CD4-positive, alpha-beta memory T cell (primary cell): Measurements from ENCODE around the gene CELSR2. TPM values are rescaled to one million over a fixed set of nuclear protein-coding genes. Genes with fewer than 3 reads are reported as not detected.
"Not testable (repeated sequence)": the region's sequence is repeated elsewhere in the genome, so short reads cannot be mapped to it uniquely, and the experiment has no call there.

Experiments
- CTCF ChIA-PET: fragments of 350-600 bp; sonication (Branson Sonifier 250); formaldehyde crosslinking; loops from one replicate; lab custom pipeline; 2021; ENCODE audit warnings: inconsistent platforms; ENCODE audit not compliant: partially characterized antibody; lab: Charles Lee
- POLR2A ChIA-PET: fragments of 350-600 bp; sonication (Branson Sonifier 250); formaldehyde crosslinking; loops from one replicate; lab custom pipeline; 2021; ENCODE audit not compliant: partially characterized antibody; lab: Charles Lee
- DNase-seq, 5 donors: peaks; one replicate each; pipeline versions ENCODE4 v3.0.0 to v3.0.0-alpha.2; 2020 to 2022; ENCODE audit warnings: mixed read lengths in 1 of 5
- H3K27ac ChIP-seq: one replicate; pipeline ENCODE4 v1.7.0; 2013; ENCODE audit warnings: low read depth, low read length
- H3K27me3 ChIP-seq: 2 replicates; pipeline ENCODE4 v1.7.0; 2013; ENCODE audit warnings: mild to moderate bottlenecking, low read length, moderate library complexity; ENCODE audit not compliant: insufficient read depth
- H3K36me3 ChIP-seq: 2 replicates; pipeline ENCODE4 v1.7.0; 2013; ENCODE audit warnings: mild to moderate bottlenecking, low read length, moderate library complexity; ENCODE audit not compliant: insufficient read depth
- H3K4me1 ChIP-seq: 2 replicates; pipeline ENCODE4 v1.7.0; 2013; ENCODE audit warnings: mild to moderate bottlenecking, low read length, moderate library complexity; ENCODE audit not compliant: insufficient read depth
- H3K4me3 ChIP-seq, 2 donors: one replicate each; pipeline ENCODE4 v1.7.0; 2013; ENCODE audit warnings: low read length in 2 of 2, mild to moderate bottlenecking in 1 of 2
- H3K9me3 ChIP-seq, 2 donors: one replicate each; pipeline ENCODE4 v1.7.0; 2013; ENCODE audit warnings: low read length in 2 of 2, control low read depth in 1 of 2; ENCODE audit not compliant: control insufficient read depth in 1 of 2
- H3K27ac Mint-ChIP-seq, 7 donors: one replicate each; pipeline ENCODE4 v1.8.0; 2020 to 2021; ENCODE audit warnings: mixed read lengths in 7 of 7, mild to moderate bottlenecking in 6 of 7, inconsistent platforms in 3 of 7, moderate library complexity in 3 of 7
- H3K27me3 Mint-ChIP-seq, 2 donors: one replicate each; pipeline ENCODE4 v1.8.0; 2020 to 2021; ENCODE audit warnings: mixed read lengths in 2 of 2
- H3K36me3 Mint-ChIP-seq, 2 donors: one replicate each; pipeline ENCODE4 v1.8.0; 2020 to 2021; ENCODE audit warnings: mixed read lengths in 2 of 2, inconsistent platforms in 1 of 2, mild to moderate bottlenecking in 1 of 2
- H3K4me1 Mint-ChIP-seq, 4 donors: one replicate each; pipeline ENCODE4 v1.8.0; 2020 to 2021; ENCODE audit warnings: mixed read lengths in 4 of 4, mild to moderate bottlenecking in 1 of 4
- H3K4me3 Mint-ChIP-seq, 8 donors: one replicate each; pipeline ENCODE4 v1.8.0; 2020 to 2021; ENCODE audit warnings: mixed read lengths in 8 of 8, mild to moderate bottlenecking in 7 of 8, moderate library complexity in 6 of 8, inconsistent platforms in 3 of 8
- H3K9me3 Mint-ChIP-seq, 8 donors: one replicate each; pipeline ENCODE4 v1.8.0; 2020 to 2021; ENCODE audit warnings: mixed read lengths in 8 of 8, mild to moderate bottlenecking in 5 of 8, inconsistent platforms in 3 of 8, moderate library complexity in 1 of 8
- intact Hi-C: fragments of 100-400 bp; cut with micrococcal nuclease; formaldehyde crosslinking; loops from one replicate; pipeline ENCODE4 v1.15.1; 2023
- polyA plus RNA-seq, 2 donors: library from polyadenylated mRNA; unstranded; fragments of 300-500 nt; fragmentation: Illumina TruSeq; gene quantifications; one replicate each; pipeline ENCODE4 v1.2.3, GENCODE V29; 2021
- total RNA-seq, 2 experiments: library from RNA; stranded (reverse); gene quantifications; one replicate each; pipeline ENCODE4 v1.2.3, GENCODE V29; 2021

The CELSR2 gene
- total and polyA plus RNA-seq, 4 experiments from 2014 or later = 0.52 to 3.1 (median 2.6) TPM; not detected in 1

DNA sequence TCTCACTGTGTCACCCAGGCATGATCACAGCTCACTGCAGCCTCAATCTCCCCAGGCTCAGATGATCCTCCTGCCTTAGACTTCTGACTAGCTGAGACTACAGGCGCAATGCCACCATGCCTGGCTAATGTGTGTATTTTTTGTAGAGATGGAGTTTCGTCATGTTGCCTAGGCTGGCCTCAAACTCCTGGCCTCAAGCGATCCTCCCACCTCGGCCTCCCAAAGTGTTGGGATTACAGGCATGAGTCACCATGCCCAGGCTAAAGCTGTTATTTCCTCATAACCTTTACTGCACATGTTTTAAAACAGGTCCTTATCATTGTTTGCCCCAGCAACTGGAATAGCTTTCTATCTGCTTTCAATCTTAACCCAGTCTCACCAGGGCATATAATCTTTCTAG, 32.7 kb upstream of the CELSR2 start:
- DNase-seq = no peak
- H3K9me3 ChIP-seq = no peaks in the 10 kb centered on the region
- peak overlapping the region in 5 of 8 donors; percentile 40 to 100 (median 97) for H3K4me3 Mint-ChIP-seq
- H3K27me3 ChIP-seq = no peaks in the 10 kb centered on the region
- ChIA-PET POLR2A (interaction anchor here (0.6 kb wide), 1 partner anchor 191 kb away, joined by 3 read pairs; no protein-coding TSS in a partner anchor), CTCF (interaction anchor here (1.1 to 1.3 kb wide), 2 partner anchors 15 to 23 kb away, joined by 4 to 6 read pairs; no protein-coding TSS in a partner anchor)
- no peaks in the 10 kb centered on the region for H3K36me3 ChIP-seq
- no peaks in the 10 kb centered on the region for H3K27me3 Mint-ChIP-seq
- peaks cover 42% of the 10 kb centered on the region for H3K4me1 ChIP-seq
- intact Hi-C loops = no loop called here
- peaks cover 0 to 2% (median 0%) of the 10 kb centered on the region in 8 donors for H3K9me3 Mint-ChIP-seq
- no peak overlapping the region for H3K4me3 ChIP-seq
- H3K27ac ChIP-seq = no peak overlapping the region
- H3K36me3 Mint-ChIP-seq = peaks cover 13 to 37% of the 10 kb centered on the region in 2 donors
- H3K27ac Mint-ChIP-seq = peak overlapping the region in 2 of 7 donors; percentile 42 to 94
- peaks cover 32 to 64% (median 49%) of the 10 kb centered on the region in 4 donors for H3K4me1 Mint-ChIP-seq

DNA sequence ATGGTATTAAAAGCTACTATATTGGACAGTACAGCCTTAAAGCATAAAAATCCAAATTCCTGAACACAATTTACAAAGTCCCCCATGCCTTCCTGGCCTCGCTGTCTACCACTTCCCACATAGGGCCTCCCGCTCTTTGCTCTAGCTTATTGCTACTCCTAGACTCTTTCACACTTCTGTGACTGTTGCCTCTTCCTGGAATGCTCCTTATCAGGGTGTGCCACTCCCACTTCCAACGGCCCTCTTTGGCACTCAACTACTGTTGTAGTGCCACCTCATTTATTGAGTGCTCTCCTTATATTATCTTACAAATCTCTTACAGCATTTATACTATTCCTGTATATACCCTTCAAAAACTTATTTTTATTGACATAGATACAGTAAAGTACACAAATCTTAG, 30.8 kb upstream of the CELSR2 start:
- no peak for DNase-seq
- Mint-ChIP-seq H3K4me1 (peaks cover 40 to 74% (median 54%) of the 10 kb centered on the region in 4 donors), H3K27ac (peak overlapping the region in 2 of 7 donors; percentile 10 to 28), H3K4me3 (peak overlapping the region in 3 of 8 donors; percentile 32 to 67 (median 51)), H3K27me3 (no peaks in the 10 kb centered on the region), H3K36me3 (peaks cover 21 to 50% of the 10 kb centered on the region in 2 donors), H3K9me3 (peaks cover 0 to 2% (median 0%) of the 10 kb centered on the region in 8 donors)
- Histone ChIP-seq H3K27me3 (no peaks in the 10 kb centered on the region), H3K9me3 (no peaks in the 10 kb centered on the region), H3K4me1 (peaks cover 44% of the 10 kb centered on the region), H3K4me3 (no peak overlapping the region), H3K27ac (no peak overlapping the region), H3K36me3 (peaks cover 11% of the 10 kb centered on the region)
- intact Hi-C loops = no loop called here
- CTCF ChIA-PET = interaction anchor here (0.7 to 0.8 kb wide), 2 partner anchors 18 to 42 kb away, joined by 3 read pairs; no protein-coding TSS in a partner anchor
- POLR2A ChIA-PET = no interaction called here

DNA sequence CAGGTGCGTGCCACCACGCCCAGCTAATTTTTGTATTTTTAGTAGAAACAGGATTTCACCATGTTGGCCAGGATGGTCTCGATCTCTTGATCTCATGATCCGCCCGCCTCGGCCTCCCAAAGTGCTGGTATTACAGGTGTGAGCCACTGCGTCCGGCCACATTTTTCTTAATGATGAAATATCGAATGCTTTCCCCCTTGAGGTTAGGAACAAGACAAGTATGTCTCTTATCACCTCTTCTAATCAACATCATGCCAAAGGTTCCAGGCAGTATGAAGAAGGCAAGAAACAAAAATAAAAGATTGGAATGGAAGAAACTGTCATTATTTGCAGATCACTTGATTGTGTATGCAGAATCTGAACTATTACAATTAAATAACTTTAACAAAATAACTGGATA, 28.1 kb upstream of the CELSR2 start:
- H3K27me3 Mint-ChIP-seq, DNase-seq, H3K4me3 Mint-ChIP-seq, POLR2A ChIA-PET, intact Hi-C loops, H3K9me3 Mint-ChIP-seq, H3K27ac ChIP-seq, CTCF ChIA-PET, H3K27me3 ChIP-seq, H3K4me3 ChIP-seq, H3K9me3 ChIP-seq: not testable (repeated sequence)
- H3K36me3 ChIP-seq = peaks cover 17% of the 10 kb centered on the region
- peaks cover 29% of the 10 kb centered on the region for H3K4me1 ChIP-seq
- H3K27ac Mint-ChIP-seq = peak overlapping the region in 1 of 7 donors; percentile 36
- peaks cover 37 to 71% (median 41%) of the 10 kb centered on the region in 4 donors for H3K4me1 Mint-ChIP-seq
- peaks cover 21 to 50% of the 10 kb centered on the region in 2 donors for H3K36me3 Mint-ChIP-seq

DNA sequence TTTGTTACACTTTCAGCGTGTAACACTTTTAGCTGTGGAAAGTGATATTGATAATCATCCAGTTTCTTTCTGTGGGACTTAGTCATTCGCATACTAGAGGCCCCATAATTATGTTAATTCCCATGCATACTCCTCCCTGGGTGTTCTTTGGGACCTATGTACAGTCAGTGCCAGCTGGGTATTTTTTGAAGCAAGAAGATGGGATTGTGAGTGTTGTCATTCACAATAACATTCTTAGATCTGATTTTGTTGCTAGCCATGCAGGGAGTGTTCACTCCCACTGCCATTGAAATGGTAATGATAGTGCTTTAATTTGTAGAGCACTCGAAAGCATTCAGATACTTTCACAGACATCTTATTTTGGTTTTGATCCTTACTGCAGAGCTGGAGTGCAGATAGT, 24.0 kb upstream of the CELSR2 start:
- Histone ChIP-seq H3K27ac (no peak overlapping the region), H3K27me3 (no peaks in the 10 kb centered on the region), H3K36me3 (peaks cover 44% of the 10 kb centered on the region), H3K4me3 (no peak overlapping the region), H3K4me1 (peaks cover 7% of the 10 kb centered on the region), H3K9me3 (no peaks in the 10 kb centered on the region)
- POLR2A ChIA-PET = interaction anchor here (0.9 kb wide), 1 partner anchor 11 kb away, joined by 4 read pairs; no protein-coding TSS in a partner anchor
- DNase-seq = no peak
- H3K27ac Mint-ChIP-seq = peak overlapping the region in 4 of 7 donors; percentile 4 to 51 (median 12)
- H3K4me1 Mint-ChIP-seq = peaks cover 20 to 43% (median 24%) of the 10 kb centered on the region in 4 donors
- no peaks in the 10 kb centered on the region for H3K27me3 Mint-ChIP-seq
- H3K9me3 Mint-ChIP-seq = no peaks in the 10 kb centered on the region
- peaks cover 37 to 64% of the 10 kb centered on the region in 2 donors for H3K36me3 Mint-ChIP-seq
- H3K4me3 Mint-ChIP-seq = no peak overlapping the region
- CTCF ChIA-PET = no interaction called here
- intact Hi-C loops = no loop called here

DNA sequence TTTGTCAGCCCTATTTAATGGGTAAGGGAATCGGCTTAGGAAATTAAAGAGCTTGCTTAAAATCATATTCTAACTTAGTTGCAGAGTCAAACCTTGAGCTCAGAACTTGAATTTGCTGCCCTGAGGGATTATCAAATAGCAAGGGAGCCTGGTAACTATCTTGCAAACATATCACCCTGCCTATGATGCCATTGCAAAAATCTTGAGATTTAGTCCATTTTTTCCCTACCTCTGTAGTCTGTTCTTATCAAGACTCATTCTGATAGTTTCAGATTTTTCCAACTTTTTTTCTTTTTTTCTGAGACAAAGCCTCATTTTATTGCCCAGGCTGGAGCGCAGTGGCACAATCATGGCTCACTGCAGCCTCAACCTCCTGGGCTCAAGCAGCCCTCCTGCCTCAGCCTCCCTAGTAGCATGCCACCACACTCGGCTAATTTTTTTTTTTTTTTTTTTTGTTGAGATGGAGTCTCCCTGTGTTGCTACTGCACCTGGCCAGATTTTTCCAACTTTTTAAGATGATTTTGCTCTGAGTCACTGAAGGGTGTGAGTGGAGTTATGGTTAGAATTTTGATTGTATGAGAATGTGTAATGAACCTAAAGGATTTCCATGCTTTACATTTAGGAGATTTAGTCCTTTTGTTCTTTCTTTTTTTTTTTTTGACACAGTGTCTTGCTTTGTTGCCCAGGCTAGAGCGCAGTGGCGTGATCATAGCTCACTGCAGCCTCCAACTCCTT, 23.5 kb upstream of the CELSR2 start:
- Histone ChIP-seq H3K27ac (no peak overlapping the region), H3K4me3 (no peak overlapping the region), H3K9me3 (no peaks in the 10 kb centered on the region), H3K36me3 (peaks cover 47% of the 10 kb centered on the region), H3K4me1 (peaks cover 6% of the 10 kb centered on the region), H3K27me3 (no peaks in the 10 kb centered on the region)
- Mint-ChIP-seq H3K4me3 (no peak overlapping the region), H3K36me3 (peaks cover 42 to 66% of the 10 kb centered on the region in 2 donors), H3K27me3 (no peaks in the 10 kb centered on the region), H3K27ac (peak overlapping the region in 4 of 7 donors; percentile 4 to 73 (median 28)), H3K4me1 (peaks cover 17 to 39% (median 21%) of the 10 kb centered on the region in 4 donors), H3K9me3 (peaks cover 0 to 1% (median 0%) of the 10 kb centered on the region in 8 donors)
- DNase-seq = no peak
- CTCF ChIA-PET = no interaction called here
- POLR2A ChIA-PET = interaction anchor here (0.9 kb wide), 1 partner anchor 11 kb away, joined by 4 read pairs; no protein-coding TSS in a partner anchor
- intact Hi-C loops = no loop called here

DNA sequence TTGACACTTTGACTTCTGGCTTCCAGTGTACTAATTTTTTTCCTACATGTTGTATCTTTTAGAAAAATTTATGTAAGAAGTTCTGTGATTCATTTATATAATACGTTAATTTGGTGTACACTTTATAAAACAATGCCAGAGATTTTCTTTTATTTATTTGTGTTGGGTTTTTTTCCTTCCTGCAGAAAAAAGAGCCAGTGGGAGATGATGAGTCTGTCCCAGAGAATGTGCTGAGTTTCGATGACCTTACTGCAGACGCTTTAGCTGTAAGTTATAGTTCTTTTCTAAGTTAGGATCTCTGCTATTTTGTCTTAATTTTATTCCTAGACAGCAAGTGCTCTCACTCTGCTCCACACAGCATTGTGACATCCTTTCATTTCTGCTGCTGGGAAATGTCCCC, 21.2 kb upstream of the CELSR2 start:
- peaks cover 6 to 22% (median 13%) of the 10 kb centered on the region in 4 donors for H3K4me1 Mint-ChIP-seq
- H3K9me3 ChIP-seq = no peaks in the 10 kb centered on the region
- peaks cover 58% of the 10 kb centered on the region for H3K36me3 ChIP-seq
- CTCF ChIA-PET = interaction anchor here (0.6 to 1.1 kb wide), 2 partner anchors 184 to 409 kb away, joined by 3 read pairs; no protein-coding TSS in a partner anchor
- H3K4me3 Mint-ChIP-seq = peak overlapping the region in 1 of 8 donors; percentile 15
- intact Hi-C loops = loop anchor here (2.0 kb wide), 1 partner anchor 13 kb away; no protein-coding TSS in a partner anchor
- no peaks in the 10 kb centered on the region for H3K27me3 ChIP-seq
- no peak for DNase-seq
- POLR2A ChIA-PET = no interaction called here
- peaks cover 2% of the 10 kb centered on the region for H3K4me1 ChIP-seq
- no peak overlapping the region for H3K4me3 ChIP-seq
- H3K27ac Mint-ChIP-seq = peak overlapping the region in 2 of 7 donors; percentile 46 to 71
- peaks cover 0 to 1% (median 0%) of the 10 kb centered on the region in 8 donors for H3K9me3 Mint-ChIP-seq
- H3K27me3 Mint-ChIP-seq = no peaks in the 10 kb centered on the region
- peaks cover 37 to 71% of the 10 kb centered on the region in 2 donors for H3K36me3 Mint-ChIP-seq
- no peak overlapping the region for H3K27ac ChIP-seq

DNA sequence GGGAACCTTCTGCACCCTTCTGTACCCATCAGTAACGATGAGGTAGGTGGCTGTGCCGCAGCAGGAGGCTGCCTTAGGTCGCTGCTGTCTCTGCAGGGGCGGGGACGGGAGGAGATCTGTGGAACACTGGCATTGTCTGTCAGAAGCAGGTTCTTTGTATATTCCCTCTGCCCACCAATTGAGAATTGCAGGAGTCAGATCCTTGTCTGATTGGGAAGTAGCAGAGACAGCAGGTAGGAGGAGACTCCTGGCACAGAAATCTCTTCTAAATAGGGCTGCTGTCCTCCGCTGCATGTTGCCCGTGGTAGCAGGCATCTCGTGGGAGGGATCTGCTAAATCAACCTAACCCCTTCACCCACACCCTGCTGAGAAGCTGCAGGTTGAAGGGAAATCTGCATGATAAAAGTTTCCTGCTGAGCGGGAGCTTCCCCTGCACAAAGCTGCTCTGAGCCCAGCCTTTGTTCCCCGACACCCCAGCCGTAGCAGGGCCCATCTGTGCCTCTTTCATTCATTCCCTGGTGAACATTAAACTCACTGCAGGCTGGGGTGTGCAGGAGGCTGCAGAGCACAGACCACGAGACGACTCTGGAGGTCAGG, 19.7 kb upstream of the CELSR2 start:
- DNase-seq = no peak
- H3K27ac Mint-ChIP-seq = no peak overlapping the region
- no peaks in the 10 kb centered on the region for H3K27me3 Mint-ChIP-seq
- Histone ChIP-seq H3K4me3 (no peak overlapping the region), H3K27ac (no peak overlapping the region), H3K4me1 (no peaks in the 10 kb centered on the region), H3K27me3 (no peaks in the 10 kb centered on the region), H3K36me3 (peaks cover 61% of the 10 kb centered on the region), H3K9me3 (no peaks in the 10 kb centered on the region)
- POLR2A ChIA-PET = no interaction called here
- CTCF ChIA-PET = no interaction called here
- intact Hi-C loops = loop anchor here (2.0 kb wide), 1 partner anchor 15 kb away; no protein-coding TSS in a partner anchor
- no peak overlapping the region for H3K4me3 Mint-ChIP-seq
- H3K4me1 Mint-ChIP-seq = peaks cover 6 to 15% (median 9%) of the 10 kb centered on the region in 4 donors
- H3K9me3 Mint-ChIP-seq = peaks cover 0 to 1% (median 0%) of the 10 kb centered on the region in 8 donors
- H3K36me3 Mint-ChIP-seq = peaks cover 32 to 70% of the 10 kb centered on the region in 2 donors
